ENCODE measurements around the gene KCNE1. TPM values are rescaled to one million over a fixed set of nuclear protein-coding genes. Genes with fewer than 3 reads are reported as not detected.

KCNE1 gene
- total and polyA plus RNA-seq, 2 of the 13 experiments (the other 11 are each of a cell fraction or from before 2014, with no cell fraction given): 0.35 TPM; not detected in 1

GRCh38 chr21:34526618-34527290, 14.7 kb upstream of the KCNE1 start (continued):
- TF ChIP-seq THAP9 (CRISPR knock-in tag; IDR thresholded peaks at IDR 0.05; ENCODE audit: borderline replicate concordance) (no peak), ZNF577 (CRISPR knock-in tag; IDR thresholded peaks at IDR 0.05; ENCODE audit: borderline replicate concordance, low read depth) (no peak), ZNF367 (CRISPR knock-in tag; IDR thresholded peaks at IDR 0.05; ENCODE audit: borderline replicate concordance) (no peak), ZNF337 (CRISPR knock-in tag; IDR thresholded peaks at IDR 0.05; ENCODE audit: borderline replicate concordance, low read depth) (no peak), IKZF5 (CRISPR knock-in tag; IDR thresholded peaks at IDR 0.05) (peak; percentile 59; the same call in 1 of the 2 replicates), PHF8 (CRISPR knock-in tag; IDR thresholded peaks at IDR 0.05) (peak; percentile 46; the same call in 1 of the 2 replicates), ZNF335 (CRISPR knock-in tag; IDR thresholded peaks at IDR 0.05) (no peak), ZBTB20 (CRISPR knock-in tag; IDR thresholded peaks at IDR 0.05; ENCODE audit: borderline replicate concordance, low read depth) (peak; percentile 79; the same call in 1 of the 2 replicates), TBX2 (CRISPR knock-in tag; IDR thresholded peaks at IDR 0.05; ENCODE audit: borderline replicate concordance) (peak; percentile 71), ZNF790 (CRISPR knock-in tag; IDR thresholded peaks at IDR 0.05; ENCODE audit: borderline replicate concordance) (no peak), ZBTB42 (CRISPR knock-in tag; IDR thresholded peaks at IDR 0.05) (no peak), HNF1A (IDR thresholded peaks at IDR 0.05; ENCODE audit: low read depth) (peak; percentile 62; the same call in 1 of the 2 replicates), HNF1A (CRISPR knock-in tag; IDR thresholded peaks at IDR 0.05; ENCODE audit: borderline replicate concordance) (no peak; the same call in 1 of the 2 replicates), MTA3 (CRISPR knock-in tag; IDR thresholded peaks at IDR 0.05) (no peak), ZNF614 (CRISPR knock-in tag; IDR thresholded peaks at IDR 0.05; ENCODE audit: borderline replicate concordance) (peak; percentile 43; the same call in 1 of the 2 replicates), ZFP1 (CRISPR knock-in tag; IDR thresholded peaks at IDR 0.05) (no peak)
